Endometrium (tissue), 2 donors: ENCODE measurements around the gene GABRG2.
"Not testable (repeated sequence)": the region's sequence is repeated elsewhere in the genome, so short reads cannot be mapped to it uniquely, and the experiment has no call there.

ENCODE experiments used
- FAIRE-seq: peaks from 2 replicates; lab custom pipeline; 2012; peaks lifted over from hg19 to GRCh38; lab: Jason Lieb, UNC
- donor health status: control.
- donor health status: control.

GABRG2 gene

DNA sequence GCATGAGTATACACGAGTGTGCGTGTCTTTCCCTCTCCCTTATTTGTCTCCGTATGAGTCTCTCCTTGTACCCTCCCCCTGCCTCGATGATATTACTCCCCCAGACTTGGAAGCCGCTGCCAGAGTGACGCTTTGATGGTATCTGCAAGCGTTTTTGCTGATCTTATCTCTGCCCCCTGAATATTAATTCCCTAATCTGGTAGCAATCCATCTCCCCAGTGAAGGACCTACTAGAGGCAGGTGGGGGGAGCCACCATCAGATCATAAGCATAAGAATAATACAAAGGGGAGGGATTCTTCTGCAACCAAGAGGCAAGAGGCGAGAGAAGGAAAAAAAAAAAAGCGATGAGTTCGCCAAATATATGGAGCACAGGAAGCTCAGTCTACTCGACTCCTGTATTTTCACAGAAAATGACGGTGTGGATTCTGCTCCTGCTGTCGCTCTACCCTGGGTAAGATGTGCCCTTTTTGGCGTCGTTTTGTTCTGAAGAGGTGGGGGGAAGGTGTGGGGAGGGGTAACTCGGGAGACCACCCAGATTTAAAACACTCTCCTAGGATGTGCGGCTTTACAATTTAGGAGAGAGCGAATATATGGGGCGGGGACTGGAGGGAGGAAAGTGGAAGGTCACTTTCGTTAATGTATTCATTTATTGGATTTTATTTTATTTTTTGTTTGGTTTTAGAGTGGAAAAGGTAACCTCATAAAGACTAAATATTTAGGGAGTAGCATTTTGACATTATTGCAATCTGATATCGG is at the start of gene GABRG2:
GABRG2 (plus strand) TSS at position 119 of the 757 bp plus-strand sequence; CDS start at position 346, 227 bp downstream.
- no peak for FAIRE-seq

DNA sequence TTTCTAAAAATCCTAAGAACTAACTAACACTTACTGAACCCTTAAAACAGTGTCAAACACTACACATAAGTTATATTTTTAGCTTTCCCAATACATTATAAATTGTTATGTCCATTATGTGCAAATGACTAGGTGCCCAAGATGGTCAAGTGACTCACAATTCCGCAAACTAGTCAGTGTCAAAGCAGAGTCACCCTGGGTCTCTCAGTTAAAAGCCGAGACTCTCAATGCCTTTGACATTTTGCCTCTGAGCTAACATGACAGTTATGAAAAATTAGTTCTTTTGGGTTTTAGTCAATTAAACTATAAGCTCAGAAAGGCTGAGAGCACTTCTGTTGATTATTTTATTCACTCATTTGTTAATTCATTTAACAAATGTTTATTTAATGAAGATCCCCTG is 42.3 kb upstream of the GABRG2 start:
- no peak for FAIRE-seq

DNA sequence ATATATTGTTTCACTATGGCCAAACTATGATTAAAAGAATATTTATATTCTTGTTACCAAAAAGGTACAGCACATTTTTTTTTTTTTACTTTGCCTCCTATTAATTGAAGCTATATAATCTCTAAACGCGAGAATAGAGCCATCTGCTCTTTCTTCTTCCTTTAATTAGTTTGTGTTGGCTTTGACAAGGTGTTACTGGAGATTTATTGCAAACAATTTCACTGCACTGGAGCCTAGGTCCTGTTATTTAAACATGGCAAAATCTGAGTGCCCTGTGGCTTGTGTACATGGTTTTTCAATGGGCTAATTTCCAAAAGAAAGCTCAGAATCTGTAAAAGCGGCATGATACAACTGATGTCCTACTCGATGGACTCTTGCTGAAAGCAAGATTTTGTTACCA is 40.8 kb upstream of the GABRG2 start:
- no peak for FAIRE-seq

DNA sequence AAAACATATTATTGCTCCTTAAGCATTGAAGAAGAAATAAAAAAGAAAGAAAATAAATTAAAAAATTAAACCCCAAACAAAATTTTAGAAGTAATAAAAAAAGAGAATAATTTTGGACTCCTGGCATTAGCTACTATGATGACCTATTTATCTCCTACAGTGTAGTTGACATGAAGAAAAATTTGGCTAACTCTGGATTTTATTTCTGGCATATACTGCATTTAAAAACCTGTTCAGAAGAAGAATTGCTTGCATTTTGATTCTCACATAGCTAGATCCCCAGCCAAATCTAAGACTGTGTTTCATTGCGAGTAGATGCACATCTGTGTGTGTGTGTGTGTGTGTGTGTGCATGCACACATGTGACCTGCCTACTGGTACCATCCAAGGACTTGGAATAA is 30.1 kb upstream of the GABRG2 start:
- FAIRE-seq, result no peak

DNA sequence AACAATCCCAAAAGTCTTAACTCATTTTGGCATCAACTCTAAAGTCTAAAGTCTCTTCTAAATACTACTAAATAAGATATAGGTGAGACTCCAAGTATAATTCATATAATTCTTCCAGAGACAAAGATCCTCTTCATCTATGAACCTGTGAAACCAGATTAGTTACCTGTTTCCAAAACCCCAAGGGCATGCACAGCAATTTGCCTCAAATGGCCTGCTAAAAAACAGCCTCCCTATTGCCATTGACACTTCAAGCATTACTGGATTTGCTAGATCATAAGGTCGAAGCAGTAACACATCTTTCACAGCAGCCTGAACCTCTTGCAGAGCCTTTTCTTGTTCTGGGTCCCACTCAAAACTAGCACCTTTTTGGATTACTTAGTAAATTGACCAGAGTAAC is 20.3 kb upstream of the GABRG2 start:
- FAIRE-seq, result no peak

DNA sequence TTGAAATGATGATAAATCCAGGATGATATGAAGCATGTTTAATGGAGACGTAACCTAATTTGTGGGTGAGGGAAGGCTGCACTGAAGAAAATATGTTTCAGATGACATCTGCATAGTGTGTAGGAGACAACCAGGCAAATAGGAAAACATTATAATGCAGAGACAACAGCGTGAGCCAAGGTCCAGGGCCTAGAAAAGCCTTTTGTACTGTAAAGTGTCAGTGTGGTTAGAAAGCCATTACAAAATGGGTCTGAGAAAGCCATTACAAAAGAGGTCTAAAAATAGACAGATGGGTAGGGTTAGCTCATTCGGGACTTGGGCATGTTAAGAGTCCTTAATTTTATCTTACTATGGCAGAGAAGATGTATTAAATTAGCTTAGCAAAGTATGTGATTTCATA is 14.9 kb upstream of the GABRG2 start:
- no peak for FAIRE-seq

DNA sequence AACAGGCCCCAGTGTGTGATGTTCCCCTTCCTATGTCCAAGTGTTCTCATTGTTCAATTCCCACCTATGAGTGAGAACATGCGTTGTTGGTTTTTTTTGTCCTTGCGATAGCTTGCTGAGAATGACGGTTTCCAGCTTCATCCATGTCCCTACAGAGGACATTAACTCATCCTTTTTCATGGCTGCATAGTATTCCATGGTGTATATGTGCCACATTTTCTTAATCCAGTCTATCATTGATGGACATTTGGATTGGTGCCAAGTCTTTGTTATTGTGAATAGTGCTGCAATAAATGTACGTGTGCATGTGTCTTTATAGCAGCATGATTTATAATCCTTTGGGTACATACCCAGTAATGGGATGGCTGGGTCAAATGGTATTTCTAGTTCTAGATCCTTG is 12.5 kb upstream of the GABRG2 start:
- FAIRE-seq, result not testable (repeated sequence)

DNA sequence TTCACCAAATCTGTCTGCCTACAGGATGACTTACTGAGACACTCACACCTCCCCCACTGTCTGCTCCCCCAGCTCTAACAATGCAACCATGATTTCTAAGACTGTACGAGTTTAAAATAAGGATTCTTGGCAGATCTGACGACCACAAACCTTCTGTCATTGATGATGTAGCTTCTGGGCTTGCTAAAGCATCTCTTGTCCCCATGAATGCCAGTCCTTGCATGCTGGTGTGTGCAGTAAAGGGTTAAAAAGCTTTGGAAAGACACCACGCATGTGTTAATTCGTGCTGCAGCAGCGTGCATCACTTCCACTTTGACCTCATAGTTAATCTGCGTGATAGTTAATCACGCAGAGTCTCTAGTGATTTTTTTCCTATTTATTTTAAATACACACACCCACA is 411 bp upstream of the GABRG2 start:
- no peak for FAIRE-seq

DNA sequence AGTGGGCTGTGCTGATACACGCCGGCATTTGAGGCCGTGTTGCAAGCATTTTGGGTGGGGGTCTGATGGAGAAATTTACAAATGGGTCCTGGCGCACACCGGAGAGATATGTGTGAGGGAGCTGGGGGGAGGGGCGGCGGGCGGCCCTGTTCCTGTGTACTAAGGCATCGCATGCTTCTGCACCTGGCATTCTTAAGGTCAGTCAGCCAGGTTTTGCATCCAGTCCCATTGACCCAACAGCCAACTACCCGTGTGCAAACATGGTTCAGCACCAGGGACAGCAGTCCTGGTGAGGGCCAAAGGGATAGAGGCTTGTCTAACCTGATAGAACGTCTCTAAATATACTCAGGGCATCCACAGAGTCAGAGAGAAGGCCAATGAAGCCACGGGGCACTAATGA is 839 bp downstream of the GABRG2 start:
- no peak for FAIRE-seq

DNA sequence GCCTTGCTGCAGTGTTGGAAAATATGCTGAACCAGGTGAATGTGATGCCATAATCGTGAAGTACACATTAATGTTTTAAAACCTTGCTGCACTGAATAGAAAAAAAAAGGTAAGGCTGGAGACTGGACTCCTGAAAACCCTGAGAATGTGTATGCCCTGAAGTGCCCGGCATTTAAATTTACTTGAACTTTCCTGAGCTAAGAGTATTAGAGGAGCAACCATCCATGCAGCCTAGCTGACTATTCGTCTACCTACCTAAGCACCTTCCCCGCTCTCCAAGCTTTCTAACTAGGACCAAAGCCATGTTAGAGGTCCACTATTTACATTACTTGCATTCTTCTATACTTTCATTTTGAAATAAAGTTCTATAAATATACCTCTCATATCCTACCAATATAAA is 1.4 kb downstream of the GABRG2 start:
- no peak for FAIRE-seq

DNA sequence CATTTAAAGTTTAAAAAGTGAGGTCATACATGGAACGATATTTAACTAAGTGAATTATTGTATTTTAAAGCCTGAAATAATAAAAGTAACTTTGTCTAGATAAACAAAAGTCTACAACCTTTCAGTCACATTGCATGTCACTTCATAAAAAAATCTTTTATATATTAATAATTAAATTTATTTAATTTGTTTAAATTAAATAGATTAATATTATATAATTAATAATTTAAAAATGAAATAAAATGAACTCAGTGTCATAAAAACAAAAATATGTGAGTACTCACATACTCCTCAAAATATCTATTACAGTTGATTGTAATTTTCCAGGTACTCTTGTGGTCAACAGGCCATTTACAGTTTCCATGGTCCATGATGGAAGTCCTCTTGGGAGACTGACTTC is 11.2 kb downstream of the GABRG2 start:
- peak; percentile 33 for FAIRE-seq

DNA sequence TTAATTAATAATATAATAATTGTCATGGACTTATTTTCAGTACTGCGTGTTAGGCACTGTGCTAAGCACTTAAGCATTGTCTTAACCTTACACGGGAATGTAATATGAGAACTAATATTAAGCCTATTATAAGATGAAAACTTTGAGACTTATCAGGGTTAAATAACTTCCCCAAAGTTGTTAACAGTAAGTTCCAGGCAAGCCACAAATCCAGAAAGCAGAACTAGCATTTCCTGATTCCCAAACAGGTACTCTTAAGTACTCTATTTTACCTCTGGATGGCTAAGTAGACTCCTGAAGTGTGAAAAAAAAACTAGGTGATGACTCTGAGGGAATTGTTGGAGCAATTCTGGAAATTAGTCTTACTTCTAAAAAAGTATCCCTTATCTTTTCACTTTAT is 23.8 kb downstream of the GABRG2 start:
- no peak for FAIRE-seq

DNA sequence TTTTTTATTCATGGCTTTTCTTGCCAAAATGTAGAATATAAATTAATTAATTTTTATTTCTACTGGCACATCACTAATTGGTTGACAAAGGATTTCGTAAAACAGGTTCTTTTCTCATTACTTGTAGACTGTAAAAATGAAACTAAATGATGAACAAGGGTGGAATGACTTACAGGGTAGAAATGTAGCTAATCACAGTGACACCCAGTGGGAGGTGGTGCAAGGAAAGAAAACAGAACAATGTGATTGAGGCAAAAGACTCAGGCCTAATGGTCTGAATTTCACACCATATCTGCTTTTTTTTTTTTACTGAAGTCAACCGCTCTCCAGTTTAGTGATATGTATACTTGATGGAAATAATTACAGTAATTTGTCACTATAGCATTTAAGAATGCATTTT is 28.9 kb downstream of the GABRG2 start:
- no peak for FAIRE-seq

DNA sequence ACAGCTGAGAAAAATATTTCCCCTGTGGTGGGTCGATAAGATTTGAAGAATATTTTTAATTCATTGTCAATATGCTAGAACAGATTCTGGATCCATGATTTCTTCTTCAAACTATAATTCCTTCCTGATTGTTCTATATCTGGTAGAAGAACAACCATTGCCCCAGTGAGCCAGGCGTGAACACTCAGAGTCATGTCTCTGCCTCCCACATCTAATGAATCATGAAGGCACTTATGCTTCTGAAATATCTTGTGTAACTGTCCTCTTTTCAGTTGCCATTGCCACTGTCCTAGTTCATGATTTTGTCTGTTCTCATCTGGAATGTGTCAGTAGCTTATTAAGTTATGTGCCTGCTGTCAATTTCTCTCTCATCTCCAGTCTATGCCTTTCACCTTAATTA is 40.0 kb downstream of the GABRG2 start:
- no peak for FAIRE-seq

DNA sequence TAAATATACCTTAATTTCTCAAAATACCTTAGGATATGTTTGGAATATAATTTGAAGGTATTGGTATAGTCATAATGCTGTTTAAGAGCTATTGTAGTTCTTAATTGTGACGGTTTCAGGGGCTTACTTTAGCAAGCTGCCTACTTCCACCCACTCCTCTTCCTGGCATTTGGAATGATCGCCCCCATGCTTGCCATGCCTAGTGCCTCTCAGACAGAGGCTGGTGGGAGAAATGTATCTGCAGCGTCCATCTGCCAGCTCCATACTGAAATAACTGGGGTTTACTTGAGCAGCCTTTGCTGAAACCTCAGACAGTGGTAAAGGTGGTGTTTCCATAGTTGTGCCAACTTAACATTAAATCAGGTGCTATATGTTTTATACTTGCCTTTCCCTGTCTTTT is 52.2 kb downstream of the GABRG2 start:
- FAIRE-seq, result no peak

DNA sequence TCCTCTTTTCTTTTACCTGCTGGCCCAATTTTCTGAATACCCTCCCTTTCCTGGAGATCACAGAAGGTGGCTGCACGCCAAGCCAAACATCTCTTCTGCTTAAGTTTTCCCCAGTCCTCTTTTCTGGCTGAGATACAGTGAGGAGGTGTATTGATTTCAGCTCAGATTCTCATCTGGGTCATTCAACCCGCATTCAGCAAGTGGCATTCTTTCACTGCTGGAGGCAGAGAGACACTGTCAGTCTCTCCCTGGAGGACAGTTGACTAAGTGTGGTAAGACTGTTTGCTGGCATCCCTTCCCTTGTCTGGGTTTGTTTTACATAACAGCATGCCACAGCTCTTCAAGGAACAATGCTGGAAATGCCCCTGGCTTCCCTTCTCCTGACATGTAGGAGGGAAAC is 60.5 kb downstream of the GABRG2 start:
- FAIRE-seq, result no peak

DNA sequence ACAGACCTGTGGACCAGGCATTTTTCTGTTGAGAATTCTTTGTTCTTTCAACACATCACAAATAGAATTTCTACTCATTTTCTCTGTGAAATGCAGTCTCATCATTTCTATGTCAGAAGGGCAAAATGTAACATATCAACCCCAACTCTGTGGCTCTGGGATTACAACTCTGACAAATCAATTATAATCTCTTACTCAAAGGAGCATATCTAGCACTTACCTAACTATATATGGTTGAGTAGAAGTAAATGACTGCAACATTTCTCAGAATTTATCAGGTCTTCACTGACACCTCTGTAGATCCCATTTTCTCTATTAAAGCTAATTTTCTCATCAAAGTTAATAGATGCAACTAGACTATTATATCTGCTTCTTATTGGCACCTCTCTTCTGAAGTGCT is 64.8 kb downstream of the GABRG2 start:
- no peak for FAIRE-seq

DNA sequence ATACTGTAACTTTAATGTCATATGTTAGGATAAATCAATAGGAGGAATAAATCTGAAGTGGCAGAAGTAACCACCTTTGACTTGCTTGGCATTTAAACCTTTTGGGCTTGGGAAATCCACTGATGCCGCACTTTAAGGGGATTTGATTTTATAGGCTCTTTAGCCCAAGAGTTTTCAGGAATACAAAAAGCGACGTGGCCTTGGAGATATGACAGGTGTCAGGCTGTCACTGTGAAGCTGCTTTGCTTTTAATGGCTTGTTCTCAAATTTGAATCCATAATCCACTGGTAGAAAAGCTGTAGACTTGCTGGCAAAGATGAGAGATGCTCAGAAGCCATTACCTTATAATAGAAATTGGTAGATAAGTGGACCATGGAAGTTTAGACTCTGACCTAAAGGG is 71.6 kb downstream of the GABRG2 start:
- no peak for FAIRE-seq

DNA sequence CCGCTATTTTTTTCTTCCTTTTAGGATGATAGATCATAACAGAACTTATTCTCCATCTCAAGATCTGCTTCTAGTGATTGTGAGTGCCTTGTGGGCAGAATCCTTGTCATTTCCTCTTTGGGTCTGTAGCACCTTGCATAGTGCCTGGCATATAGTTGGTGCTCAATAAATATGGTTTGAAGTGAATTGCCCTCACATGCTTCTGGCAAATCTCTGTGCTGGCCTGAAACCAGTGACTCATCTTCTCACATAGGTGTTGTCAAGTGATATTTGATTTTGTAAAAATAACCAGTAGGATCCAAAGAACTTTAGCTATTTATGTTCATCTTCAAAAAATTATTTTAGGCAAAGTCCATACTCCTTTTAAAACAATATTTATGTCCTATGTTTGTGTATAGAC is 86.7 kb downstream of the GABRG2 start:
- no peak for FAIRE-seq

DNA sequence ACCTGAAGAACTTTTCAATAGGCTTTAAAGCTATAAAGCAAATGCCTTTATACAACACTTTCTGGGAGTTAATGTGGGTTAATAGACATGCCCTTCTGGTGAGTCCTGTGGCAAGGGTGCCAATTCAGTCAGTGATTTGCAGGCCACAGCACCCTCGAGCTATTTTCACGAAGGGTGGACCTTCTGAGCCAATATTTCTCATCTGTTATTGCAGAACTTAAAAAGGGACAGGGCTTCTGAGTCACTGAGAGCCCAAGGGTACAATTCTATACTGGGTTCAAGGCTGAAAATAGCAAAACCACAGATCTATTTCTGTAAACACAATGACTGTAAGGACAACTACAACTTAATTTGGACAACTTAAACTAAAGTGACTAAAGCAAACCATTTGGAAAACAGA is 92.8 kb downstream of the GABRG2 start:
- no peak for FAIRE-seq

DNA sequence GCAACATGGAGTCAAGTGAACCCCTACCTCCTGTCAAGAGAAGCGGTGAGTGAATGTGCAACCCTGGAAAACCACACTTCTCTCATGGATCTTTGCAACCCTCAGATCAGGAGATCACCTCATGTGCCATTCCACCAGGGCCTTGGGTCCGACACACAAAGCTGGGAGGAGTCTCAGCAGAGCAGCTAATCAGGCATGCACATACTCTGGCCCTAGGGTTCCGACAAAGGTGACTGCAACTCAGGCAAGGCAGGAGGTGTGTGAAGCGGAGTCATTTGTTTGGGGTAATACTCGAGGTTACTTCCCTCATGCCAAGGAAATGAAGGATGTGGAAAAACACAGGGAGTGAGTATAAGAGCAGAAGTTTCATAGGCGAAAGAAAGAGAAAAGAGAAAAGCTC is 96.1 kb downstream of the GABRG2 start:
- no peak for FAIRE-seq

DNA sequence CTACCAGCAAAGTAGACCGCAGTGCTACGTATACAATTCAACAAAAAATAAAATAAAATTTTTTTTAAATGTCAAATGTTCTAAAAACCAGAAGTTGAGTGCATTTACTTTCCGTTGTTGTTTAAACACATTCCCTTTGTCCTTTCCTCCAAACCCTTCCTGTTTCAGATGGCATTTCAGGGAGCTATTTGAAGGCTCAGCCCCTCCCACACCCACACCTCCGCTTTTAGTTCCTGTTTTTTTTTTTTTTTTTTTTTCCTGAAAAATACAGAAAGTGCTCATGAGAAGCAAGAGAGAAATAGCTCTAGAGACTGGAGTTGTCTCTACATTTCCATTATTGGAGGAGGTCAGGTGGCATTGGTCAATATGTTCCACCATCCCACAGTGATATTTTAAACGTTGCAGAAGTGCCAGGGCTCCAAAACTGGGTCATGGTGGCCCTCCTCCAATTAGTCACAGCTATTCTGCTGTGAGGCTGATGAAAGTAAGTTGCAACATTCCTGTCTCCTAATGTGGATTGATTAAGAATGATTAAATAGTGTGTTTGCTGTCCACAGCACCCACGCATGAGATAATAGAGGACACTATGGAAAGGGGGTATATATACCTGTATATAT is 106.9 kb downstream of the GABRG2 start:
- FAIRE-seq, result no peak

DNA sequence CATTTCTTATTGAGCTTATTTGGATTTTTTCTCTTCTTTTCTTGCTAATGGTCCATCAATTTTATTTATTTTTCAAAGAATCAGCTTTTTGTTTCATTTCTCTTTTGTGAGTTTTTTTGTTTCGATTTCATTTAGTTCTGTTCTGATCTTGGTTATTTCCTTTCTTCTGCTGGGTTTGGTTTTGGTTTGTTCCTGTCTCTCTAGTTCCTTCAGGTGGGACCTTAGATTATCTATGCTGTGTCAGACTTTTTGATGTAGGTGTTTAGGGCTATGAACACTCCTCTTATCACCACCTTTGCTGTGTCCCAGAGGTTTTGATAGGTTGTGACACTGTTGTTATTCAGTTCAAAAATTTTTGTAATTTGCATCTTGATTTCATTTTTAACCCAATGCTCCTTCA is 119.8 kb downstream of the GABRG2 start:
- no peak for FAIRE-seq

DNA sequence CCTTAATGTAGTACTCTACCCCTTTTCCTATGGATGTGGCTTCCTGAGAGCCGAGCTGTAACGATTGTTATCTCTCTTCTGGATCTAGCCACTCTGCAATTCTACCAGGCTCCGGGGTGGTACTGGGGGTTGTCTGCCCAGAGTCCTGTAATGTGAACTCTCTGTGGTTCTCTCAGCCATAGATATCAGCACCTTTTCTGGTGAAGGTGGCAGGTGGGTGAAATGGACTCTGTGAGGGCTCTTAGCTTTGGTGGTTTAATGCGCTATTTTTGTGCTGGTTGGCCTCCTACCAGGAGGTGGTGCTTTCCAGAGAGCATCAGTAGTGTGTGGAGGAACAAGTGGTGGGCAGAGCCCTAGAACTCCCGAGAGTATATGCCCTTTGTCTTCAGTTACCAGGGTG is 122.1 kb downstream of the GABRG2 start:
- no peak for FAIRE-seq
